Naive thymus-derived CD4-positive, alpha-beta T cell (primary cell): ENCODE measurements around the gene CA12. TPM values are rescaled to one million over a fixed set of nuclear protein-coding genes. Genes with fewer than 3 reads are reported as not detected.
A peak's percentile ranks its signal among the peaks of the same experiment; 100 is the strongest.

Experiments used
- ATAC-seq: fragments of 150-1000 bp; cut with Tn5 transposase; 2 replicates; pipeline ENCODE4 v1.10.0; 2021; ENCODE audit warnings: mild to moderate bottlenecking, moderate library complexity
- CTCF ChIA-PET: fragments of 350-600 bp; sonication (Branson Sonifier 250); formaldehyde crosslinking; loops from one replicate; lab custom pipeline; 2021; ENCODE audit warnings: antibody characterized with exemption; lab: Charles Lee
- POLR2A ChIA-PET: fragments of 350-600 bp; sonication (Branson Sonifier 250); formaldehyde crosslinking; loops from one replicate; lab custom pipeline; 2021; ENCODE audit warnings: antibody characterized with exemption, inconsistent platforms; lab: Charles Lee
- DNase-seq, 9 donors: peaks; one replicate each; pipeline versions ENCODE4 v3.0.0 to v3.0.0-alpha.2; 2020 to 2022; ENCODE audit warnings: mixed read lengths in 1 of 9
- H3K27ac ChIP-seq: one replicate; pipeline ENCODE4 v1.7.0; 2013; ENCODE audit warnings: mild to moderate bottlenecking, low read depth, low read length, moderate library complexity
- H3K27me3 ChIP-seq, 2 donors: one replicate each; pipeline ENCODE4 v1.7.0; 2013; ENCODE audit warnings: low read length in 2 of 2, mild to moderate bottlenecking in 2 of 2, moderate library complexity in 2 of 2; ENCODE audit not compliant: control insufficient read depth in 2 of 2, insufficient read depth in 2 of 2
- H3K36me3 ChIP-seq, 3 experiments: 1 replicate in 2 of 3; 2 replicates in 1 of 3; pipeline ENCODE4 v1.7.0; 2013; ENCODE audit warnings: low read length in 3 of 3, mild to moderate bottlenecking in 3 of 3, moderate library complexity in 1 of 3; ENCODE audit not compliant: insufficient read depth in 3 of 3, control insufficient read depth in 2 of 3
- H3K4me1 ChIP-seq, 2 donors: one replicate each; pipeline ENCODE4 v1.7.0; 2013; ENCODE audit warnings: low read length in 2 of 2, mild to moderate bottlenecking in 2 of 2, moderate library complexity in 1 of 2; ENCODE audit not compliant: control insufficient read depth in 2 of 2, insufficient read depth in 2 of 2
- H3K4me3 ChIP-seq: 2 replicates; pipeline ENCODE4 v1.7.0; 2013; ENCODE audit warnings: mild to moderate bottlenecking, low read length
- H3K9me3 ChIP-seq, 3 experiments: 1 replicate in 2 of 3; 2 replicates in 1 of 3; pipeline ENCODE4 v1.7.0; 2013; ENCODE audit warnings: low read length in 3 of 3; ENCODE audit not compliant: control insufficient read depth in 2 of 3
- H3K27ac Mint-ChIP-seq, 9 donors: one replicate each; pipeline ENCODE4 v1.8.0; 2020 to 2022; ENCODE audit warnings: mixed read lengths in 9 of 9, mild to moderate bottlenecking in 8 of 9, moderate library complexity in 5 of 9, inconsistent platforms in 2 of 9
- H3K27me3 Mint-ChIP-seq, 5 donors: one replicate each; pipeline ENCODE4 v1.8.0; 2021 to 2022; ENCODE audit warnings: mixed read lengths in 5 of 5, mild to moderate bottlenecking in 1 of 5
- H3K36me3 Mint-ChIP-seq, 5 donors: one replicate each; pipeline ENCODE4 v1.8.0; 2020 to 2022; ENCODE audit warnings: mixed read lengths in 5 of 5, mild to moderate bottlenecking in 3 of 5, inconsistent platforms in 1 of 5
- H3K4me1 Mint-ChIP-seq, 7 donors: one replicate each; pipeline ENCODE4 v1.8.0; 2020 to 2022; ENCODE audit warnings: mixed read lengths in 7 of 7, mild to moderate bottlenecking in 3 of 7, inconsistent platforms in 1 of 7
- H3K4me3 Mint-ChIP-seq, 10 donors: one replicate each; pipeline ENCODE4 v1.8.0; 2020 to 2022; ENCODE audit warnings: mild to moderate bottlenecking in 10 of 10, mixed read lengths in 10 of 10, moderate library complexity in 6 of 10, inconsistent platforms in 2 of 10
- H3K9me3 Mint-ChIP-seq, 11 donors: one replicate each; pipeline ENCODE4 v1.8.0; 2020 to 2022; ENCODE audit warnings: mixed read lengths in 11 of 11, mild to moderate bottlenecking in 4 of 11, inconsistent platforms in 1 of 11, moderate library complexity in 1 of 11
- intact Hi-C, 2 donors: fragments of 100-400 bp; cut with micrococcal nuclease; formaldehyde crosslinking; loops; one replicate each; pipeline ENCODE4 v1.15.1; 2023
- polyA plus RNA-seq, 2 donors: library from polyadenylated mRNA; unstranded; fragments of 300-500 nt; fragmentation: Illumina TruSeq; gene quantifications; one replicate each; pipeline ENCODE4 v1.2.3, GENCODE V29; 2021
- total RNA-seq, 6 experiments: library from RNA in 5 of 6; stranded (reverse) in 5 of 6; gene quantifications; 1 replicate in 5 of 6; 2 replicates in 1 of 6; pipeline ENCODE4 v1.2.3 and lab custom pipeline; 2021 to 2026

The CA12 gene
- total and polyA plus RNA-seq, 7 experiments from 2014 or later, result 0.02 TPM; not detected in 6

- Histone ChIP-seq H3K27me3 (no peaks in the 10 kb centered on the region), H3K4me3 (no peak overlapping the region), H3K27ac (no peak overlapping the region), H3K36me3 (no peaks in the 10 kb centered on the region), H3K4me1 (no peaks in the 10 kb centered on the region), H3K9me3 (no peaks in the 10 kb centered on the region)
- intact Hi-C loops, result no loop called here
- peaks cover 48 to 64% (median 58%) of the 10 kb centered on the region in 5 donors for H3K27me3 Mint-ChIP-seq
- DNase-seq (no peak), ATAC-seq (no peak)
- ChIA-PET CTCF (no interaction called here), POLR2A (no interaction called here)
- peaks cover 0 to 27% (median 12%) of the 10 kb centered on the region in 7 donors for H3K4me1 Mint-ChIP-seq
- H3K36me3 Mint-ChIP-seq, result peaks cover 0 to 3% (median 0%) of the 10 kb centered on the region in 5 donors
- H3K4me3 Mint-ChIP-seq, result no peak overlapping the region
- H3K27ac Mint-ChIP-seq, result no peak overlapping the region
- H3K9me3 Mint-ChIP-seq, result peaks cover 0 to 2% (median 0%) of the 10 kb centered on the region in 11 donors
Observed at GRCh38 chr15:63379492-63380150, 2.0 kb downstream of the CA12 start.

- Mint-ChIP-seq H3K4me1 (peaks cover 0 to 33% (median 12%) of the 10 kb centered on the region in 7 donors), H3K36me3 (peaks cover 0 to 3% (median 0%) of the 10 kb centered on the region in 5 donors), H3K27me3 (peaks cover 42 to 58% (median 51%) of the 10 kb centered on the region in 5 donors), H3K9me3 (peaks cover 0 to 2% (median 0%) of the 10 kb centered on the region in 11 donors), H3K27ac (no peak overlapping the region), H3K4me3 (no peak overlapping the region)
- ChIA-PET CTCF (no interaction called here), POLR2A (no interaction called here)
- ATAC-seq, result no peak
- no peaks in the 10 kb centered on the region for H3K27me3 ChIP-seq
- no peak overlapping the region for H3K4me3 ChIP-seq
- no peaks in the 10 kb centered on the region for H3K36me3 ChIP-seq
- DNase-seq, result no peak
- intact Hi-C loops, result no loop called here
- no peaks in the 10 kb centered on the region for H3K4me1 ChIP-seq
- no peak overlapping the region for H3K27ac ChIP-seq
- no peaks in the 10 kb centered on the region for H3K9me3 ChIP-seq
Observed at GRCh38 chr15:63378946-63379345, 2.7 kb downstream of the CA12 start.

GRCh38 chr15:63374686-63375520 lies 6.7 kb downstream of the CA12 start:
- H3K27ac ChIP-seq, result no peak overlapping the region
- ATAC-seq (peak; percentile 59), DNase-seq (peak in 1 of 9 donors; percentile 54)
- H3K9me3 ChIP-seq, result no peaks in the 10 kb centered on the region
- no peaks in the 10 kb centered on the region for H3K36me3 ChIP-seq
- H3K9me3 Mint-ChIP-seq, result peaks cover 0 to 2% (median 0%) of the 10 kb centered on the region in 11 donors
- H3K27me3 ChIP-seq, result no peaks in the 10 kb centered on the region
- H3K4me1 Mint-ChIP-seq, result peaks cover 0 to 24% (median 0%) of the 10 kb centered on the region in 7 donors
- peak overlapping the region in 1 of 9 donors; percentile 58 for H3K27ac Mint-ChIP-seq
- no peak overlapping the region for H3K4me3 ChIP-seq
- POLR2A ChIA-PET, result no interaction called here
- H3K4me3 Mint-ChIP-seq, result peak overlapping the region in 1 of 10 donors; percentile 44
- intact Hi-C loops, result no loop called here
- no peaks in the 10 kb centered on the region for H3K4me1 ChIP-seq
- peaks cover 6 to 21% (median 18%) of the 10 kb centered on the region in 5 donors for H3K27me3 Mint-ChIP-seq
- no peaks in the 10 kb centered on the region for H3K36me3 Mint-ChIP-seq
- CTCF ChIA-PET, result no interaction called here

GRCh38 chr15:63373866-63374548 lies 7.6 kb downstream of the CA12 start:
- peaks cover 3 to 15% (median 12%) of the 10 kb centered on the region in 5 donors for H3K27me3 Mint-ChIP-seq
- H3K4me3 Mint-ChIP-seq, result no peak overlapping the region
- H3K36me3 Mint-ChIP-seq, result no peaks in the 10 kb centered on the region
- peaks cover 0 to 2% (median 0%) of the 10 kb centered on the region in 11 donors for H3K9me3 Mint-ChIP-seq
- peak overlapping the region in 2 of 9 donors; percentile 47 to 58 for H3K27ac Mint-ChIP-seq
- peaks cover 0 to 24% (median 0%) of the 10 kb centered on the region in 7 donors for H3K4me1 Mint-ChIP-seq
- Histone ChIP-seq H3K4me1 (no peaks in the 10 kb centered on the region), H3K27me3 (no peaks in the 10 kb centered on the region), H3K4me3 (no peak overlapping the region), H3K9me3 (no peaks in the 10 kb centered on the region), H3K27ac (no peak overlapping the region), H3K36me3 (no peaks in the 10 kb centered on the region)
- intact Hi-C loops, result no loop called here
- DNase-seq, result no peak
- no peak for ATAC-seq
- CTCF ChIA-PET, result interaction anchor here (0.6 kb wide), 1 partner anchor 177 kb away, joined by 3 read pairs; no protein-coding TSS in a partner anchor
- POLR2A ChIA-PET, result no interaction called here

GRCh38 chr15:63373330-63373729 lies 8.3 kb downstream of the CA12 start:
- ChIA-PET CTCF (interaction anchor here (0.6 kb wide), 1 partner anchor 177 kb away, joined by 3 read pairs; no protein-coding TSS in a partner anchor), POLR2A (no interaction called here)
- Histone ChIP-seq H3K36me3 (no peaks in the 10 kb centered on the region), H3K4me3 (no peak overlapping the region), H3K27ac (no peak overlapping the region), H3K4me1 (no peaks in the 10 kb centered on the region), H3K9me3 (no peaks in the 10 kb centered on the region), H3K27me3 (no peaks in the 10 kb centered on the region)
- H3K36me3 Mint-ChIP-seq, result no peaks in the 10 kb centered on the region
- H3K4me1 Mint-ChIP-seq, result peaks cover 0 to 24% (median 0%) of the 10 kb centered on the region in 7 donors
- H3K9me3 Mint-ChIP-seq, result peaks cover 0 to 2% (median 0%) of the 10 kb centered on the region in 11 donors
- DNase-seq (no peak), ATAC-seq (no peak)
- H3K27ac Mint-ChIP-seq, result no peak overlapping the region
- H3K4me3 Mint-ChIP-seq, result no peak overlapping the region
- intact Hi-C loops, result no loop called here
- H3K27me3 Mint-ChIP-seq, result peaks cover 0 to 12% (median 6%) of the 10 kb centered on the region in 5 donors

- POLR2A ChIA-PET, result no interaction called here
- CTCF ChIA-PET, result no interaction called here
- ATAC-seq, result no peak
Observed at GRCh38 chr15:63372753-63373152, 8.9 kb downstream of the CA12 start.

More at GRCh38 chr15:63372753-63373152, 8.9 kb downstream of the CA12 start:
- intact Hi-C loops, result no loop called here
- peaks cover 0 to 24% (median 0%) of the 10 kb centered on the region in 7 donors for H3K4me1 Mint-ChIP-seq
- H3K4me1 ChIP-seq, result no peaks in the 10 kb centered on the region
- no peak overlapping the region for H3K27ac ChIP-seq
- no peak overlapping the region for H3K27ac Mint-ChIP-seq
- no peak overlapping the region for H3K4me3 Mint-ChIP-seq
- no peak for DNase-seq
- no peaks in the 10 kb centered on the region for H3K36me3 Mint-ChIP-seq
- H3K36me3 ChIP-seq, result no peaks in the 10 kb centered on the region
- H3K27me3 ChIP-seq, result no peaks in the 10 kb centered on the region
- peaks cover 0 to 2% (median 0%) of the 10 kb centered on the region in 11 donors for H3K9me3 Mint-ChIP-seq
- peaks cover 0 to 11% (median 4%) of the 10 kb centered on the region in 5 donors for H3K27me3 Mint-ChIP-seq
- H3K4me3 ChIP-seq, result no peak overlapping the region
- no peaks in the 10 kb centered on the region for H3K9me3 ChIP-seq
